Activated CD8-positive, alpha-beta memory T cell treated with anti-CD3 and anti-CD28 coated beads, Interleukin-2, amount 50 U/mL, for 1 hour (primary cell): ENCODE results near the gene TRANK1.
"Not testable (repeated sequence)": the region's sequence is repeated elsewhere in the genome, so short reads cannot be mapped to it uniquely, and the experiment has no call there.

ENCODE experiments used
- DNase-seq: peaks from one replicate; pipeline ENCODE4 v3.0.0-alpha.2; 2020; ENCODE audit errors: extremely low read depth

TRANK1 gene

GRCh38 chr3:36920884-36921567 lies 23.8 kb downstream of the TRANK1 start:
- no peak for DNase-seq

- DNase-seq = no peak
These were observed 25.3 kb downstream of the TRANK1 start for GRCh38 chr3:36919439-36920160.

- DNase-seq = no peak
These were observed 26.8 kb downstream of the TRANK1 start for GRCh38 chr3:36918050-36918449.

- DNase-seq = no peak
These were observed 32.7 kb downstream of the TRANK1 start for GRCh38 chr3:36911990-36912804.

- DNase-seq = no peak
These were observed 35.2 kb downstream of the TRANK1 start for GRCh38 chr3:36909666-36910065.

- DNase-seq = no peak
These were observed 35.7 kb downstream of the TRANK1 start for GRCh38 chr3:36909181-36909580.

GRCh38 chr3:36908647-36909180 lies 36.1 kb downstream of the TRANK1 start:
- no peak for DNase-seq

- DNase-seq = peak; percentile 34
These were observed 36.8 kb downstream of the TRANK1 start for GRCh38 chr3:36907911-36908646.

GRCh38 chr3:36906504-36907149 lies 38.2 kb downstream of the TRANK1 start:
- no peak for DNase-seq

- DNase-seq = no peak
These were observed 39.3 kb downstream of the TRANK1 start for GRCh38 chr3:36905545-36905944.

GRCh38 chr3:36904641-36905040 lies 40.2 kb downstream of the TRANK1 start:
- no peak for DNase-seq

GRCh38 chr3:36904065-36904464 lies 40.8 kb downstream of the TRANK1 start:
- not testable (repeated sequence) for DNase-seq

- no peak for DNase-seq
These were observed 41.6 kb downstream of the TRANK1 start for GRCh38 chr3:36903119-36903882.

GRCh38 chr3:36901588-36901987 lies 43.3 kb downstream of the TRANK1 start:
- DNase-seq = no peak

- no peak for DNase-seq
These were observed 44.1 kb downstream of the TRANK1 start for GRCh38 chr3:36900474-36901443.

GRCh38 chr3:36895496-36896409 lies 49.1 kb downstream of the TRANK1 start:
- DNase-seq = no peak

- DNase-seq = no peak
These were observed 49.9 kb downstream of the TRANK1 start for GRCh38 chr3:36894914-36895313.

- no peak for DNase-seq
These were observed 51.0 kb downstream of the TRANK1 start for GRCh38 chr3:36893826-36894225.
